Measurements from ENCODE around the gene KRT7.

Gene KRT7

GRCh38 chr12:52228366-52228765 is 4.7 kb upstream of the KRT7 start:
- no peak for TF ChIP-seq CTCF (conservative IDR thresholded peaks at IDR 0.05)

GRCh38 chr12:52228931-52229330 is 4.1 kb upstream of the KRT7 start:
- TF ChIP-seq CTCF (conservative IDR thresholded peaks at IDR 0.05) = no peak
- H3K27ac ChIP-seq = peak overlapping the region; percentile 58

More at GRCh38 chr12:52228366-52228765, 4.7 kb upstream of the KRT7 start:
- H3K27ac ChIP-seq = peak overlapping the region; percentile 58

DNA sequence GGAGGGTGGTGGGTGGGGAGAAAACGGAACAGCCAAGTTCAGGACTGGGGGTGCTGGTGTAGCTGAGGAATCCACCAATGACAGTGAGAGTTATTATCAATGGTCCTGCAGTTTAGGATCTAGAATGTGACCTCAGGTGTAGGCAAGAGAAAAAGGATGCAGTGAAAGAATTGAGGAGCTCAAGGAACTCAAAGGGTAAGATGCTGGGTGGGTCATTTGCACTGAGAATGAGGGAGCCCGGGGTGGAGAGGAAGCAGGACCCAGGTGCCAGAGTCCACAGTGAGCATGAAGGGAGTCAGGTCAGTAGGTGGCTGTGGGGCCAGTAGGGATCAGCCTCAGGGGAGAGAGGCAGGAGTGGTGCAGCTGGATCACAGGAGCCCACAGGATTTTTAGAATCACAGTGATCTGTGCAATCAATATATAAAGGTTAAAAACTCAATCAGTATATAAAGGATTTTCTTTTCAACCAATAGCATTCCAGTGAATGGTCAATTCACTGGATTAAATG is 3.2 kb upstream of the KRT7 start:
- peak overlapping the region; percentile 58; the same call in 1 of the 2 replicates for H3K27ac ChIP-seq
- no peak for TF ChIP-seq CTCF (conservative IDR thresholded peaks at IDR 0.05)

- TF ChIP-seq CTCF (conservative IDR thresholded peaks at IDR 0.05) = no peak
- H3K27ac ChIP-seq = peak overlapping the region; percentile 36; the same call in 1 of the 2 replicates
Observed at GRCh38 chr12:52230364-52231281, 2.4 kb upstream of the KRT7 start.

DNA sequence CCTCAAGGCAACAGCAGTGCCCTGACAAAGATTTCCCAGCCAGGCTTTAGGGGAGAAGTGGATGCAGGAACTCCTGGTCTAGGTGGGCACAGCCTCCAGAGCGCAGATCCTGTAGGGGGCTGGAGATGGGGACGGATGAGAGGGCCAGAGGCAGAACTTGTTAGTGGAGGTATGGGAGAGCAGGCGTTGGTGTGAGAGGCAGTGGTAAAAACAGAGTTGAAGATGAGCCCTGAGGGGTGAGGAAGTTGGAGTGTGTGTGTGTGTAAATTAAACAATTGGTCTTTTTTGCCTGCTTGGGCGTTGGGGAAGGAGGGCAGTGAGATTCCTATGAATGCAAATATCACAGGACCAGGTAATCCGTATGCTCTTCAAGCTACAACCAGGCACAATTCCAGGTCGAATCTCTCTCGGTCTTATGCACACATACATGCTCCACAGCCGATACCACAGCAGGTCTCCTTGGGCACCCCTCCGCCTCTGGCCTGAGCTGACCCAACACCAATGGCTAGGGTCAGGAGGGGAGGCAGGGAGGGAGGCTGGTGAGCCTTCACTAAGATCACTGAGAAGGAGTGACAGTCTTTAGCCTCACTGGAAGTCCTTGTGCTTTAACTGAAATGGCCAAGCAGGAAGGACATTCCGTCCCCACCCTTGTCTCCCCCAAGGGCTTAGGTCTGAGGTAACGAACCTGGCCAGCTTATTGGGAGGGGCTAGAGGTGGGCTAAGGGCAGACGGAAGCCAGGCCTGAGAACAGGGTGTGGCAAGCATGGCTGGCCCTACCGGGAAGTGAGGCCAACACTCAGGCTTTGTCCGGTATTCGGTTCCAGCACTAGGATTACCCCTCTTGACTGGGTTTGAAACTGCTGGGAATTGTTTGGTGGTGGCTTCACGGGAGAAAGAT is 1.5 kb upstream of the KRT7 start:
- no peak for TF ChIP-seq CTCF (conservative IDR thresholded peaks at IDR 0.05)
- peak overlapping the region; percentile 36; the same call in 1 of the 2 replicates for H3K27ac ChIP-seq

DNA sequence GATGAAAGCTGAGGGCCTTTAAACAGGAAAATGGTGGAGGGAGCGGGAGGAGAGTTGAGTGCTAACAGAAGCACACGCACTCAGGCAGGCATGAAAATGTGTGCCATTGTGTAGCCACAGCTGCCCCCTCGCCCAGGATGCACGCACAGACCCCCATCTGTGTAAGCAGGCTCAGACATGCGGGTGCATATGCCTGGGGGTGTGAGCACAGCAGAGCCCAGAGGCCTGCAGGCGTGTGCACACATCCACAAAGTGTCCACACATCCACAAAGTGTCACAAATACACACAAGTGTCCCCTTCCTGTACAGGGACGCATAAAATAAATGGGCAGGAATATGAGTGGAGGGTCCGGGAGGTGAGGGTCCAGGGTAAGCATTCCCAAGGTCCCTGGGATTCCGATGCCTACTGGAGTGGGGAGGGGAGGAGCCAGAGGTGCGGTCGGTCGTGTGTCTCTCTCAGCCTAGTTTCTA is 805 bp upstream of the KRT7 start:
- peak overlapping the region; percentile 36; the same call in 1 of the 2 replicates for H3K27ac ChIP-seq
- TF ChIP-seq CTCF (conservative IDR thresholded peaks at IDR 0.05) = no peak

Data from VCaP (cell line).